Astrocyte of the spinal cord (primary cell): ENCODE results near the gene SRRM2.

Experiments used
- DNase-seq: peaks from one replicate; pipeline ENCODE4 v3.0.0; 2011; ENCODE audit warnings: low read depth, low spot score
- H3K4me3 ChIP-seq: 2 replicates; pipeline ENCODE4 v1.5.1; 2011; ENCODE audit warnings: low read depth, mild to moderate bottlenecking, low read length, moderate library complexity
- in situ Hi-C: cut with HindIII; loops from 2 replicates; pipeline ENCODE4 v1.10.0; 2017; ENCODE audit warnings: low sequenced_read_pairs
- TF ChIP-seq, protein P1 (sequence below): IDR thresholded peaks from 2 replicates; pipeline ENCODE4 v1.5.1; 2012; ENCODE audit warnings: low read depth, mild to moderate bottlenecking, low read length, inconsistent platforms

The SRRM2 gene

GRCh38 chr16:2710711-2711231 lies 41.7 kb upstream of the SRRM2 start:
- TF ChIP-seq, protein P1, sequence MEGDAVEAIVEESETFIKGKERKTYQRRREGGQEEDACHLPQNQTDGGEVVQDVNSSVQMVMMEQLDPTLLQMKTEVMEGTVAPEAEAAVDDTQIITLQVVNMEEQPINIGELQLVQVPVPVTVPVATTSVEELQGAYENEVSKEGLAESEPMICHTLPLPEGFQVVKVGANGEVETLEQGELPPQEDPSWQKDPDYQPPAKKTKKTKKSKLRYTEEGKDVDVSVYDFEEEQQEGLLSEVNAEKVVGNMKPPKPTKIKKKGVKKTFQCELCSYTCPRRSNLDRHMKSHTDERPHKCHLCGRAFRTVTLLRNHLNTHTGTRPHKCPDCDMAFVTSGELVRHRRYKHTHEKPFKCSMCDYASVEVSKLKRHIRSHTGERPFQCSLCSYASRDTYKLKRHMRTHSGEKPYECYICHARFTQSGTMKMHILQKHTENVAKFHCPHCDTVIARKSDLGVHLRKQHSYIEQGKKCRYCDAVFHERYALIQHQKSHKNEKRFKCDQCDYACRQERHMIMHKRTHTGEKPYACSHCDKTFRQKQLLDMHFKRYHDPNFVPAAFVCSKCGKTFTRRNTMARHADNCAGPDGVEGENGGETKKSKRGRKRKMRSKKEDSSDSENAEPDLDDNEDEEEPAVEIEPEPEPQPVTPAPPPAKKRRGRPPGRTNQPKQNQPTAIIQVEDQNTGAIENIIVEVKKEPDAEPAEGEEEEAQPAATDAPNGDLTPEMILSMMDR = no peak
- no peak for DNase-seq
- no peak overlapping the region for H3K4me3 ChIP-seq
- in situ Hi-C loops = no loop called here

GRCh38 chr16:2711370-2712062 lies 40.9 kb upstream of the SRRM2 start:
- TF ChIP-seq, protein P1 = no peak
- H3K4me3 ChIP-seq = no peak overlapping the region
- in situ Hi-C loops = no loop called here
- DNase-seq = no peak

GRCh38 chr16:2712063-2712441 lies 40.4 kb upstream of the SRRM2 start:
- no peak overlapping the region for H3K4me3 ChIP-seq
- in situ Hi-C loops = no loop called here
- DNase-seq = no peak
- TF ChIP-seq, protein P1 = no peak

DNA sequence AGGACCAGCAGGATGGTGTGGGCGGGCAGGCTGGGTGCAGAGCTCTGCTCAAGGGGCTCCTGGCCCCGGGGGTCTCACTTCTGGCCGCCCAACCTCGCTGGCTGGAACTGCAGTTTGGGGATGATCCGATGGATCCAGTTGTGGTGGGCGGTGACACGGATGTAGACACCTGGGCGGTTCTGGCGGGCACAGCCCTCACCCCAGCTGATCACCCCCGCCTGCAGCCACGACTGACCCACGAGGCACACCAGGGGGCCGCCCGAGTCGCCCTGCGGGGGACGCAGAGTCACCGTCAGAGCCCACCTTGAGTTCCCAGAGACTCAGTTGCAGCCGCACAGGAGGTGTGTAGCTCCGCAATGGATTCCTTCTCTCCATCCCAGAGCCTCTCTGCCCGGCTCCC lies 39.9 kb upstream of the SRRM2 start:
- TF ChIP-seq, protein P1 = no peak

DNA sequence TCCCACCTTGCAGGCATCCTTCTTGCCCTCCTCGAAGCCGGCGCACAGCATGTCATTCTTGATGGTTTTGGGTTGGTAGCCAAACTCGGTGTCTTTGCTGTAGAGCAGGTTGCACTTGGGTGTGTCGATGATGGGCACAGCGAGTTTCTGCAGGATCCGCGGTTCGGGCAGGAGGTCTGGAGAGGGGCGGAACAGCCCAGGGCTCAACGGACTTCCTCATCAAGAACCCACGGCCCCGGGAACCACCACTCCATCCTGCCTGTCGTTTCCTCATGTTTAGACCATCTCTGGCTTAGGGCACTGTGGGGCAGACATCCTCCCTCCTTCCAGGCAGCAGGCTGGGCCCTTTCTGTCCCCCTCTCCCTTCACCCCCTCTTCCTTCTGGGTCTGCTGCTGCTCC lies 38.9 kb upstream of the SRRM2 start:
- no peak overlapping the region for H3K4me3 ChIP-seq
- TF ChIP-seq, protein P1 = no peak
- in situ Hi-C loops = no loop called here
- DNase-seq = no peak

More for the DNA sequence above, 39.9 kb upstream of the SRRM2 start:
- H3K4me3 ChIP-seq = no peak overlapping the region
- in situ Hi-C loops = no loop called here
- no peak for DNase-seq

DNA sequence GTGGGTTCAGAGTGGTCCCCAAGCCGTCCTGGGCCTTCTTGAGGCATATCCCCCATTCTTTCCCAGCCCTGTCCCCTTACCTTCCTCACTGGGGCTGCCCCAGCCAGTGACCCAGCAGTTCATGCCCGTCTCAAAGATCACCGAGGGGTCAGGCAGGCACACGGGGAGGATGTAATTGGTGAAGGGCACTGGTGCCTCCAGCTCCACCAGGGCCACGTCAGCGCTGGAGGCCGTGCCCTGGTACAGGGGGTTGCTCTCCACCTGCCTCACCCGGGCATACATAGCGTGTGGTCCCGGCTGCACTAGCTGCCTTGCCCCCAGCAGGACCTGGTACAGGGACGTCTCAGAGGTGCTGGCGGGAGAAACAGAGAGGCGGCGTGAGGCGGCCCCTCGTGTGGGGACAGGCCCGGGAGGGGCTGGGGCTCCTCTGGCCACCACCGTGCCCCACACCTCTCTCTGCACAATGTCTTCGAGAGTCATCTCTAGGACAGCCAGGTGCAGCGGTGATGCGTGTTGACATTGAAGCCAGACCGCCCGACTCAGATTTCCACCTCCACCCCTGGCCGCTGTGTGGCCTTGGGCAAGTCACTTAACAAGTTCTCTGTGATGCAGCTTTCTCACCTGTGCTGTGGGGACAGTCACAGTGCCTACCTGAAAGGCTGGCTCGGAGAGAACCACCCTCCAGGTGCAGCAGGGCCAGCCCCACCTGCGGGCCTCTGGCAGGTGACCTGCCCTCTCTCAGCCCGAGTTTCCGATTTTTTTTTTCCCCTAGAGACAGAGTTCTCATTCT lies 38.3 kb upstream of the SRRM2 start:
- no peak overlapping the region for H3K4me3 ChIP-seq
- DNase-seq = no peak
- in situ Hi-C loops = no loop called here
- TF ChIP-seq, protein P1 = no peak
